GM18502 (cell line): ENCODE data around the gene TSPAN18.

ENCODE experiments used
- ATAC-seq: cut with Tn5 transposase; IDR thresholded peaks from one replicate; pipeline ENCODE4 v1.9.1; 2021; ENCODE audit warnings: mild to moderate bottlenecking; ENCODE audit not compliant: unreplicated experiment, poor library complexity

TSPAN18 gene

GRCh38 chr11:44966694-44967093, 239.9 kb downstream of the TSPAN18 start:
- ATAC-seq = no peak

GRCh38 chr11:44967930-44968496, 241.3 kb downstream of the TSPAN18 start:
- no peak for ATAC-seq

GRCh38 chr11:44968510-44968909, 241.7 kb downstream of the TSPAN18 start:
- no peak for ATAC-seq

GRCh38 chr11:44969651-44970252, 243.0 kb downstream of the TSPAN18 start:
- no peak for ATAC-seq

GRCh38 chr11:44970293-44970692, 243.5 kb downstream of the TSPAN18 start:
- no peak for ATAC-seq

DNA sequence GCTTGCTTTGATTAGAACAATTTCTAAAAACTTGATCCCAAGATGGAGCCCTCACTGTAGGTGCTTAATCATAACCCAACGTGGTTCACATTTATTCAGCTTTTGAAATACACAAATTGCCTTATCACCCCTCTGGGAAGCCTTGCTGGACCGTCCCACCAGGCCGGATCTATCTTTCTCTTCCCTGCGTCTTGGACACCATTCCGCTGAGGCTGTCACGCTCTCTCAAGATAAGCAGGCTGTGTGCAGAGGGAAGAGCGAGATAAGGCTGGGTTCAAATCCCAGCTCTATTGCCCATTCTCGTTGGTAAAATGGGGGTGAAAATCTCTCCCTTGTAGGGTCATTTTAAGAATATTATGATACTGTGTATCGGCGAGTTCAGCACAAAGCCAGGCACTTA, 244.4 kb downstream of the TSPAN18 start:
- ATAC-seq = no peak

DNA sequence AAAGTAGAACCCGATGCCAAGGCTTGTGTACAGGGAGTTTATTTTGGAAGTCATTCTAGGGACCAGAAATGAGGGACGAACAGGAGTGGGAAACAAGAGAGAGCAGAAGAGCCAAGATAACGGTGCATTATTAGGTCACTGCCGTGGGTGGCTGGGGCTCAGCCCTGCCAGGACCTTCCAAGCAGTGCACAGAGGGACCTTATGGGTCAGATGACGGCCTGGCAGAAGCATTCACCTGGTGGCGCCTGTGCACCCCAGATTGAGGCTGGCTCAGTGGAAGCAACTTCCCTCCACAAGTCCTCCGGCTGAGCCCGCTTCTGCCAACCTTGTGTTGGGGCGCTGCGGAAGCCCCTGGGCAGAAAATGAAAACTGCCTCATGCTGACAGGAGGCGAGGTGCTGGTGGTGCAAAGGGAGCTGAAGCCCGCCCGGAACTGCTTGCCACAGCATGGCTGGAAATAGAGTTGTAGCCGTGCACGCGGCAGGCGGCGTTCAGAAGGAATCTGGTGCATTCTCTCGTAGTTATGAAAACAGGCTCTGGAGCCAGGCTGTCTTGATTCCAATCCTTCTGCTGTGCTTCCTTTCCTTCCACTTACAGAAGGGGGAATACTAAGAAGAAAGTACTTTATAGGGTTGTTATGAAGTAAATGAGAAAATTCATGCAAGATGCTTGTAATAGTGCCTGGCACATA, 246.1 kb downstream of the TSPAN18 start:
- ATAC-seq = no peak

DNA sequence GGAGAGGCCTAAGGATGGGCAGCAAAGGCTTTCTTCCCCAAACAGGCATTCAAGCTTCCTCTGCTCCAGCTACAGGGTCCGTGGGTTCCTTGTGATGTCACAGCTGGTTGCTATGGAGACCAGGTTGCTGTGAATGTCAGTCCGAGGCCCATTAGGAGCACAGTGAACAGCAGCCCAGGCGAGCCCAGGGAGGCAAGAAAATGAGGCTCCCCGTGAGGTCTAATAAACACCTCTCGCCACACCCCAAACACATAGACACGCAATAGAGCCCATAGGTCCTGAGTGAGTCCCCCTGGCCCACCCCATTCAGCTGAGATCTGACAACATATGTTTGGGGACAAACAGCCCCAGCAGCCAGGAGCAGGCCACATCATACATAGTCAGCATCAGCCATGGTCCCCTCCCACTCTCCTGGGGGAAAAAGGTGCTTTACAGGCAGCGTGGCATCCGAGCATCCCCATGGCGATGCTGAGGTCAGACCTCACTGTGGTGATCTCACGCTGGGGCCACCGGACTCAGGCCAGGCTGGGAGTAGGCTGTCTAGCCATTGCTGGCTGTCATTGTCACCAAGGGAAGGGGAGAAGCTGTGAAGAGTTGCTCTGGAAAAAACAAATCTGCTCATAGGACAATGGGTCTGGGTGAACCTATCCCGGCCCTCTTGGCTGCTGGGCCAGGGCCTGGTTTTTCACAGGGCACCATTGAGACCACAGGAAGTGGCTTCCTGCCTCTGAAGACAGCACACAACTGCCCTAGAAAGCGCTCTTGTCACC, 247.1 kb downstream of the TSPAN18 start:
- no peak for ATAC-seq

DNA sequence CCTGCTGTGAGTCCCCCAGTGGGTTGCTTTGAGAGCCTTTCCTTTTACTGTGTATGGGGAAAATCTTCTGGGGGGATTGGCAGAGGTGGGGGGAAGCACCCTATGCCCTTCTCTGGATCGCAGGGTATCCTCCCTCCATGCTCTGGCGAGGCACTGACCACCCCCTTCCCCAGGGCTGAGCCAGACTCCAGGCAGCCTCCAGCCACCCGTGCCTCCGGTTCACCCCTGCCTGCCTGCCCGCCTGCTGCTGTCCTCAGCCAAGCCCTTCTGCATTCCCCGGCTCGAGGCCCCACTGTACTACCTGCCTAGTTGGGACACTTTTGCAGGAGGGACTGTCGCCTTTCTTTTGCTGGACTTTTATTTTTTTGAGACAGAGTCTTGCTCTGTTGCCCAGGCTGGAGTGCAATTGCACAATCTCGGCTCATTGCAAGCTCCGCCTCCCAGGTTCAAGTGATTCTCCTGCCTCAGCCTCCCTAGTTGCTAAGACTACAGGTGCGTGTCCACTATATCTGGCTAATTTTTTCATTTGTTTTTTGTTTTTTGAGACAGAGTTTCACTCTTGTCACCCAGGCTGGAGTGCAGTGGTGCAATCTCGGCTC, 247.7 kb downstream of the TSPAN18 start:
- ATAC-seq = no peak

- no peak for ATAC-seq
These were observed 249.8 kb downstream of the TSPAN18 start for GRCh38 chr11:44976576-44976975.

DNA sequence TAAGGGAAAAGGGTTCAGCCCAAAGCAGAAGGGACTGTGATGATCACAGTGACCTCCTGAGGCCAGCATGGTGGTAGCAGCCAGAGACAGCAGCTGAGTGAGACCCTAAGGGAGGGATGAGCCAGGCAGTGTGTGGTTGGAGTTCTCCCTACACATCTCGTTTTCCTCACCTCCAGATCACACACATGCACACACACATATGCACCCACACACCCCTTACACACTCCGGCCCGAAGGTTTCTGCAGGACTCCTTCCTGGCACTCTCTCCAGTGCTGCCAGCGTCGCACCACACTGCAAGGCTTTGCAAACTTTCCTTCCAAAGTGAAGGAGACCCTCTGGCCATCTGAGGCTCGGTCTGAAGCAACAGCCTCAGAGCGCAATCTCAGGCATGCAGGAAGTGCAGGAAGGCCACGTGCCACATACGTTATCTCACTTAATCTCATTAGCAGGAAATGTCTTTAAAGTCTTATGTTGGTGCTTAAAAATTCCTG, 250.8 kb downstream of the TSPAN18 start:
- ATAC-seq = no peak

- ATAC-seq = no peak
These were observed 251.7 kb downstream of the TSPAN18 start for GRCh38 chr11:44978274-44978960.

GRCh38 chr11:44978961-44979331, 252.2 kb downstream of the TSPAN18 start:
- ATAC-seq = no peak

DNA sequence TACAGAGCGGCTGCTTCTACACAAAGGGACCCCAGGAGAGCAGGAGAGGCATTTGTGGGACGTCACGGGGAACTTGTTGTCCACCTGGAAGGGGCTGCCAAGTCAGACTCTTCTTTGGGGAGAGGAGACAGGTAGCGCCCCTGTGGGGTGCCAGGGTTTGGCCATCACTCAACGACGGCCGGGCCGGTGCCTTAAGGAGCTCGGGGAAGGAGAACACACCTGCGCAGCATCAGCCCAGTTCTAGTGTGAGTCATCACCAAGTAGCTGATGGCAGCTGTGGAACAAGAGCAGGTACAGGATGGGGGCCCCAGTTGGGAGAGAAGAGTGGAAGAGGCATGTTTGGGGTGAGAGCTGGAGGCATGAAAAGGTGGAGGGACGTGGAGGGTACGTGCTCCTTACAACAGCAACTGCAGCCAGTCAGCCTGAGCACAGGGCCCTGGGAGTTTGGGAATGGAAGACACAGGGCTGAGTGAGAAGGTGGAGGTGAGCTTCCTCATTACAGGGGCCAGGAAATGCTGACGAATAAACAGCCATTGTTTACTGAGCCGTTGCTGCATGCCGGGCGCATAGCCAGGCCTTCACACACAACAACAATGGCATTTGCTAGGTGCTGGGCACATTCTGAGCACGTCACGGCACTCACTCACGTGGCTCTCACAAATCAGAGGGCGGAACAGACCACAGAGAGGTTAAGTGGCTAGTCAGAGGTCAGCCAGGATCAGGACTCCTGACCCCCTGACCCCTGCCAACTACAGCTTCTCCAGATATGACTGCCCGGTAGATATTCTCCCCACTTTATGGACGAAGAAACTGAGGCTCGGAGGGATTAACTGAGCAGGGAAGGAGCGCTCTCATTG, 253.0 kb downstream of the TSPAN18 start:
- ATAC-seq = no peak

DNA sequence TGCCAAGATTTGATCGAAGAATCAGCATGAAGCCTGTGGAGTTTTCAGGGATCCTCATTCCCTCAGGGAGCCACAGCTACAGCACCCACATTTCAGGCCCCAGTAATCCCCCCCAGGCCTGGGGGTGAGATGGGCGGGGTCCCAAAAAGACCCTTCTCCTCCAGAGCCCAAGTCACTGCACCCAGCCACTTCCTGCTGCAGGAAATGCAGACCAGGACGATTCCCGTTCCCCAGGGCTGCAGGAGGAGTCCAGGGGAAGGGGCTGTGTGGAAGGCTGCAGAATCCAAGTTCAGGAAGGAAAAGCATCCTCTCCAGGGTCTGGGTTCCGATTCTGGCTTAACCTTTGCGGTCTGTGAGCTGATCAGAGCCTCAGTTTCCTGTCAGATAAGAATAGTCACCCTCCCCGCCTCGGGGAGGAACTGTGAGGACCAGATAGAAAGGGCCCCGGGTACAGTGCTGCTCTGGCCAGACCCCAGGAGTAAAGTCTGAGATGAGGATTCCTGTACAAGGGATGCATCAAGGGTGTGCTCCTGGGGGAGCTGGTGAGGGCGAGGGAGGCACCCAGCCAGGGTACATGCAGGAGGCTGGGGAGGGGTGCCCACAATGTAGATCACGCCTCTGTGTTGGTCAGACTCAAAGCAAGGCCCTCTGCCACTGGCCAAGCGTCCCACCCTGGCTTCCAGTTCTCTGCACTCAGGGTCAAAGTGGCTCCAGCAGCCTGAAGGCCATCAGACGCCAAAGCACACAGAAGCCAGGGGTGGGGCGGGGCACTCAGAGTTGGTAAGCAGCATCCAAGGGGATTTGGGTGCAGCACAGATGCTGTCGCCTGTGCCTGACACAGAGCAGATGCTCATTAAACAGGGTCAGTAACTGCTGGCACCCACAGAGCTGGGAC, 254.0 kb downstream of the TSPAN18 start:
- ATAC-seq = no peak
